Erythroblast (primary cell): Measurements from ENCODE around the gene DMP1.

ENCODE experiments used
- GATA1 ChIP-seq: IDR thresholded peaks from 2 replicates; pipeline ENCODE4 v1.6.1; 2011; ENCODE audit warnings: low read depth, mild to moderate bottlenecking, control low read depth, low read length, moderate library complexity
- POLR2A ChIP-seq: IDR thresholded peaks from 2 replicates; pipeline ENCODE4 v1.6.1; 2011; ENCODE audit warnings: mild to moderate bottlenecking, low read length

GRCh38 chr4:87688316-87688715, 38.2 kb downstream of the DMP1 start:
- TF ChIP-seq POLR2A (no peak), GATA1 (no peak)
